SKM-1 (cell line): ENCODE data around the gene SHC3.
"Not testable (repeated sequence)": the region's sequence is repeated elsewhere in the genome, so short reads cannot be mapped to it uniquely, and the experiment has no call there.

Experiments
- DNase-seq: peaks from one replicate; lab custom pipeline; 2025; ENCODE audit not compliant: unreplicated experiment; lab: John Stamatoyannopoulos, UW

The SHC3 gene

DNA sequence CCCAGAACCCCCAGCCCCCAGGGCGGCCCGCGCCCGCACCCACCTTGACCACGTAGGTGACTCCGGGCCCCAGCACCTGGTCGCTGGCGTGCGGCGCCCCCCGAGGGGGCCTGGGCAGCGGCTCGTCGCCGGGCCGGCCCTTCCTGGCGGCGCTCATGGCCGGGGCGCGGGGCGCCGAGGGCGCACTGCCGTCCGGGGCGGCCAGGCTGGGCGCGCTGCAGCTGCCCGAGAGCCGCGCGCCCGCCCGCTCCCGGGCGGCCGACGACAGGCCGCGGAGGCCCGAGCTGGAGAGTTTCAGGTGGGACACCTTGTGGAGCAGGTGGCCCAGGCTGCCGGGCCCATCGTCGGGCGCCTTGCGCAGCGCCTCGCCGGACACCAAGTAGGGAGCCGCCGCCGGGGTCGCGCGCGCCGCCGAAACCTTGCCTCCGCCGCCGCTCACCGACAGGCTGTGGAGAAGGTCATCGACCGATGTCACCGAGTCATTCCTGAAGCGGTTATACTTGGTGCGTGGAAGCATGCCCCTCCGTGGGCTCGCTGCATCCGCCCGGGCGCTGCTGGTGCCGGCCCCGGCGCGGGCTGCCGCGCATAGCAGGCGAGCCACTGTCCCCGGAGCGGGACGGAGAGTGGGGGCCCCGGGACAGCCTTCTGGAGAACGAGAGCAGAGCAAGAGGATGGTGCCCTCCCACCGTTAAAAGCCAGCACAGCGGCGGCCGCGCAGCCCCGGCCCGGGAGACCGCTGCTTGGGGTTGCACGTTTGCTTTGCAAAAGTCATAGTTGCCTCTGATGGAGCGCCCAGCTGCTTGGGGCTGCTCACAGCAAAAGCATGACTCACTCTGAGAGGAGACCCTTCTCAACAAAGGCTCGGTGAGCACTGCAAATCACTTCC, at the start of gene SHC3:
Gene SHC3, minus strand, starts transcription at position 875 of the 886 bp plus-strand sequence. Its CDS starts 358 bp downstream, at position 517.
- DNase-seq, result no peak

DNA sequence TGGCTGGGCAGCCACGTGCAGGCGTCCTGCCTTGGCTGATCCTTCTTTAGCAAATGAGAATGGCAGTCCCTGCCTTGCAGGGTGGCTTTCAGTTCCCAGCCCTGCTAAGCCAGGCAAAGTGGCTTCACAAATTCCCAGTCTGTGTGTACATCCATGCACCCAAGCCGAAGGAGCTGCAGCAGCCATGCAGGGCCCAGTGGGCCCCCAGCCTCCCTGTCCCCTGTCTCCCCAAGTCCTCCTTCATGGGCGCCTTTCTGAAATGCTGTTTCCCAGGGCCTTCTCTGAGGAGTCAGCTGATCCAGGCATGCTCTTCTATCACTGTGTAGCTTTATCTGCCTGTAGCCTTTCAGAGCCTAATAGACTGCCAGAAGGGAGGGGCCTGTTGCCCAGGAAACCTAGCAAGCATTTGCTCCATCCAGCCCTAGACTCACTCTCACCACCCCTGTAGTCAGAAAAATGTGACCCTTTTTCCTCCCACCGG, 47.4 kb upstream of the SHC3 start:
- no peak for DNase-seq

DNA sequence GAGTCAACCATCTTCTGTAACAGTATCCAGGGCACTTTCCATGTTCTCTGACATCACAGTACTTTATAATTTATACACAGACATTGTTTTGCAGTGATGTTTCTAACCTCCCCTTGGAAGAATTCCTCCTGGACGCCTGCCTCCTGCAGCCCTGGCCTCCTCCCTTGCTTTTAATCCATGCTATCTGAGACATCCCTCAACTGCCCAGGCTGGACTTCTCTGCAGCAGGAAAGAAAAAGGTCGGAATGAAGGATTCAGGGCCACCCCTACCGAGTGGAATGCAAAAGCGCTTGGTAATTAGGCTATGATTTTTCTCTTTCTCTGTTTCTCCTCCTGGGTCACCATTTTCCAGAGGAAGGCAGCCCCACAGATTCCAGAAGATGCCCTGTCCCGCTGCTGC, 47.0 kb upstream of the SHC3 start:
- no peak for DNase-seq

- DNase-seq, result no peak
These were observed 46.4 kb upstream of the SHC3 start for GRCh38 chr9:89225036-89225435.

DNA sequence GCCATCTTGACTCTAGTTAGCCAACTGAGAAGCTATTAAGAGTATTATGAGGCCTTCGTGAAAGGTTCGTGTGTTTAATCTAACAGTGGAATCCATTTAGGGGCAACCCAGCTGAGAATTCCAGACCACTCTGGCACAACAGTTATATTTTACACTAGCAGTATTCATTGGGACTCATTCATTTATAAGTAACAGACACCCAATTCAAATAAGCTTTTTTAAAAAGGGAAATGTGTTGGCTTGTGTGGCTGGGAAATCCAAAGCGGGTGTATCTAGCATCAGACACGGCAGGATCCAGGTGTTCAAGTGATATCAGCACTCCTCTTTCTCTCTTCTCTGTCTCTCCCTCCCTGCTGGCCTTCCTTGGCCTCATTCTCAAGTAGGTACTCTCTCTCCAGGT, 46.0 kb upstream of the SHC3 start:
- DNase-seq, result no peak

DNA sequence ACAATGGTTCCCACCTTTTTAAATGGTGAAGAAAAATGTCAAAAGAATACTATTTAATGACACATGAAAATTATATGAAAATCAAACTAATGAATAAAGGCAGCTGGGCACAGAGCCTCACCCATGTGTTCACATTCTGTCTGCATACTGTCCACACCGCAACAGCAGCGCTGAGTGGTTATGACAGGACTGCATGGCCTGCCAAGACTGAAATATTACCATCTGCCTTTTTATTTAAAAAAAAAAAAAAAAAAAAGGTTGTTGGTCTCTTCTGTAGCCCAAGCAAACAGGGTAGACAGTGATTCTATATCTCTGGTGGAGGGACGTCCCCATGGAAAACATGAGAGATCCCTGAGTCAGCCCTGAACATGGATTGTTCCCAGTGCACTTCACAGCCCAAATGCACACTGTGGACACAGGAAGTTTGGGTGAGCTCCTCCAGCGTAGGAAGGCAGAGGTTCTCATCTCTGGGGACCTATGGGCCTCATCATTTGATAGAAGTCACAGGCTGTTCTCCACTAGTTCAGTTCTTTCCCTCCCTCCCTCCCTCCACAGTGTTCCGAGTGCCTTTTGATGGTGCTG, 44.9 kb upstream of the SHC3 start:
- DNase-seq, result no peak

- DNase-seq, result no peak
These were observed 41.0 kb upstream of the SHC3 start for GRCh38 chr9:89219637-89220036.

DNA sequence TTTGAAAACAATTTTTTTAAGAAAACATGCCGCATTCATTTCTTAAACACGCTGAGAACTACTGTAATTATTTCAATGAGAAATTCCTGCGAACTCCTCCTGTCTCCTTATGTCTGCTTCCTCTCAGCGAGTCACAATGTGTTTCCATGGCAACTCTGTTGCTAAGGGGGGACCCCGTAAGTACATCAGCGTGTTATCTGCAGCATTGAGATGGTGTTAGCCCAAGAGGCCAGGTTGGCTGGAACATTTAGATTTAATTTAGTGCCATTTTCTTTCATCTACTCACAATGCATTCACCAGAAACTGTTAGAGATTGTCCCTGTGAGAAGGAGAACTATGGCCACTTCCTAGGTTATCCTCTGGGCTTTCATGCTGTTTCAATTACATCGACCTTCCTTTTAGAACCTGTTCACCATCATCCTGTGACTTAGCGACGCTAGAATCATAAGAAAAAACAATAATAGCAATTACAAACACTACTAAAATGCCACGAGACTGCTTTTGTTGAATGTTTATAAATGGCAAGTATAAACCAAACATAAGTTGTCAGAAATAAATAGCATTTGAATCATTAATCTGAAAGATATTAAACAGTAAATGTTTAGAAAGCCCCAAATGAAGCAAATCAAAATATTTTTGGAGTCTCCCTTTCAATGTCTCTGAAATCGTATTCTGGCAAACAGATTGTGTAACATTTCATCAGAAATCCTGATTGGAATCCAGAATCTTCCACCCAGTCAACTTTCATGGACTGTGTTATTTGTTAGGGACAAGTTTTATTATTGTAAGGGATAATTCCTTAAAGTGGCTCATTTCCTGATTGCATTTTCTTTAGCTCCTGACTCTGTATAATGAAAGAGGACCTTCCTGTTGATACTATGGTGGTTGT, 39.7 kb upstream of the SHC3 start:
- no peak for DNase-seq

- no peak for DNase-seq
These were observed 36.7 kb upstream of the SHC3 start for GRCh38 chr9:89215342-89215741.

DNA sequence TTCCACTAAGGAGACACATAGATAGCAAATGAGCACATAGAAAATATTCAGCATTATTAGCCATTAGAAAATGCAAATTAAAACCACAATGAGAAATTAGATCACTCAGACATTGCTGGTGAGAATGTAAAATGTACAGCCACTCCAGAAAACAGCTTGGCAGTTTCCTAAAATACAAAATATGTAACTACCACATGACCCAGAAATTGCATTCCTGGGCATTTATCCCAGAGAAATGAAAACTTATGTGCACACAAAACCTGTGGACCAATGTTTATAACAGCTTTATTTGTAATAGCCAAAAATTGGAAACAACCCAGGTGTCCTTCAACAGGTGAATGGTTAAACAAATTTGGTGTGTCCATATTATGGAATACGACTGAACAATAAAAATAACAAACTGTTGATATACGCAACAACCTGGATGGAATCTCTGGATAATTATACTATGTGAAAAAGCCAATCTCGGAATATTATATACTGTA, 34.8 kb upstream of the SHC3 start:
- DNase-seq, result no peak

DNA sequence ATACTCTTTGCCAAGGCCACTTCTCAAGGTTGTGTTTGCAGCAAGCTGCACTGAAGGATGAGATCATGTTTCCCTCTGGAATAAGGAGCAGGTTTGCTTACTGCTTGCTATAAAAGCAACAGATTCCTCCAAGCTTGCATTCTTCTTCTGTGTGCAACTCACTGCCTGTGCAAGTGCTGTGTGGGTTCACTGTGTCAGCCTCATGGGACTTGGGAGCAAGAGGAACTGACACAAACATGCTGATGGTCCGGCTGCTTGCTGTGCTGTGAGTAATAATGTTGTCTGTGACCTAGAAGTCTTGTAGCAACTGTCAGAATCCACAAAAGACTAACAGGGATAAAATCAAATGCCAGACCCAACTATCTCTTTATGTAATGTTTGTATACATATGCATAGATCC, 33.6 kb upstream of the SHC3 start:
- DNase-seq, result no peak

DNA sequence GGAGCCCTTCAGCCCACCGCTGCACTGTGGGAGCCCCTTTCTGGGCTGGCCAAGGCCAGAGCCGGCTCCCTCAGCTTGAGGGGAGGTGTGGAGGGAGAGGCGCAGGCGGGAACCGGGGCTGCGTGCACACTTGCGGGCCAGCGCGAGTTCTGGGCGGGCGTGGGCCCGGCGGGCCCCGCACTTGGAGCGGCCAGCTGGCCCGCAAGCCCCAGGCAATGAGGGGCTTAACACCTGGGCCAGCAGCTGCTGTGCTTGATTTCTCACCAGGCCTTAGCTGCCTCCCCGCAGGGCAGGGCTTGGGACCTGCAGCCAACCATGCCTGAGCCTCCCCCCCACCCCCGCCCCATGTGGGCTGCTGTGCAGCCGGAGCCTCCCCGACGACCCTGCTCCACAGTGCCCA, 30.7 kb upstream of the SHC3 start:
- not testable (repeated sequence) for DNase-seq

DNA sequence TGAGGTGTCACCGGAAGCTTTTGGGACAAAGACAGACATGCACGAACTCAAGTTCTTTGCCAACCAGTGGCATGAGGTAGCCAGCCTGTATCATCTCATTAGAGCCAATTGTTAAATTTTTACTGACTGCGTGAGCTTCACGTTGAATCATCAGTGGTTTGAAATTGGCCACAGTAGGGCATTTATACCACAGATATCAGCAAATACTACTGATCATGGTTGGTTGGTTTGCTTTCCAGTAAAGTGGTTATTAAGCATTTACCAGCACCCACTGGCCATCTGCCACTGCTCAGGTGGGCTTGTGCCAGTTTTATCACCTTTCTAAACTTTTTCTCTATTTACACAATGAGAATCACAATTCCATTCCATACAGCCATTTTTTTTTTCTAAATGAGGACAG, 28.4 kb upstream of the SHC3 start:
- no peak for DNase-seq

DNA sequence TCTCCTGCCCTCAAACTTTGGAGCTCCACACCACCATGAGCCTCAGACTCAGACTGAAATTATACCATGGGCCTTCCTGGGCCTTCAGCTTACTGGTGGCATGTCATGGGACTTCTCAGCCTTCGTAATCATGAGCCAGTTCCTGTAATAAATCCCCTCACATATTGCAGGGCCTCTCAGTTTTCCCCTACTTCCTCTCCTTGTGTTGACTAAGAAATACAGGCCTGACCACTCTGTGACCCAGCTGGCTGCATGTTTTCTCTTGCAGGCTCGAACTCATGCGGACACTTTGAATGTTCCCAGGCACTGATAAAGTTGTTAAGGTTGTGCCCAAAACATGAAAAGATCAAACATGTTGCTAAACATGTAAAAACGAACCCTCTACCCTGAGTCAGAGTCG, 26.2 kb upstream of the SHC3 start:
- DNase-seq, result no peak

DNA sequence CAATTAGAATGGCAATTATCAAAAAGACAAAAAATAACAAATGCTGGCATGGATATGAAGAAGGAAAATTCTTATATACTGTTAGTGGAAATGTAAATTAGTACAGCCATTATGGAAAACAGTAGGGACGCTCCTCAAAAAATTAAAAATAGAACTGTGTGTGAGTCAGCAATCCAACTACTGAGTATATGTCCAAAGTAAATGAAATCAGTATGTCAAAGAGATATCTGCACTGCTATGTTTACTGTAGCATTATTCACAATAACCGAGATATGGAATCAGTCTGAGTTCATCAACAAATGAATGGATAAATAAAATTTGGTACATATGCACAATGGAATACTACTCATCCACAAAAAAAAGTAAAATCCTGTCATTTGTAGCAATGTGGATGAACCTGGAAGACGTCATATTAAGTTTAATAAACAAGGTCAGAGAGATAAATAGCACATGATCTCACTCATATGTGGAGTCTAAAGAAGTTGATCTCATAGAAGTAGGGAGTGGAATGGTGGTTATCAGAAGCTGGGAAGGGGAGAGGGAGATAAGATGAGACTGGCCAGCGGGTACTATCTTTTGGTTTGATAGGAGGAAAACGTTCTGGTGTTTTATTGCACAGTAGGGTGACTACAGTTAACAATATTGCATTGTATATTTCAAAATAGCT, 16.6 kb upstream of the SHC3 start:
- no peak for DNase-seq

- DNase-seq, result no peak
These were observed 16.0 kb upstream of the SHC3 start for GRCh38 chr9:89194421-89195130.

GRCh38 chr9:89191004-89191403, 12.4 kb upstream of the SHC3 start:
- no peak for DNase-seq

GRCh38 chr9:89189215-89189614, 10.6 kb upstream of the SHC3 start:
- no peak for DNase-seq

DNA sequence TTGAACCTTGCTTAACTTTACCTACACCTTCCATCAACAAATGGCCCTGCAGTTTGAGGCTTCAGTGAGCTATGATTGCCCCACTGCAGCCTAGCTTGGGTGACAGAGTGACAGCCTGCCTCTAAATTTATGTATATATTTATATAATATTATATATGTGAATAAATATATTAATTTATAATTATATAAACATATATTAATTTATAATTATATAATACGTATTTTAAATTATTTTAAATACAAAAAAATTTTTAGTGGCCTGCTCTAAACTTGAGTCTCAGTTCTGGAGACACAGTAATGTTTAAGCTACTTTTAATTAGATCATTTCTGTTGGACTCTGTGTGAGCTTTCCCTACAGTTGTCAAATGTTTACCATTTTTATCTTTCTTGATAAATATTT, 9.3 kb upstream of the SHC3 start:
- no peak for DNase-seq

GRCh38 chr9:89187541-89187940, 8.9 kb upstream of the SHC3 start:
- no peak for DNase-seq
